HUES48 (cell line): ENCODE measurements around the gene KIF26B.
A peak's percentile ranks its signal among the peaks of the same experiment; 100 is the strongest.

Experiments used
- H3K27ac ChIP-seq: one replicate; pipeline ENCODE4 v1.7.0; 2013; ENCODE audit warnings: low read depth, low read length, inconsistent platforms
- H3K27me3 ChIP-seq: 2 replicates; pipeline ENCODE4 v1.6.1; 2013; ENCODE audit warnings: mild to moderate bottlenecking, low read length; ENCODE audit not compliant: control insufficient read depth, insufficient read depth
- H3K36me3 ChIP-seq: 2 replicates; pipeline ENCODE4 v1.6.1; 2013; ENCODE audit warnings: low read length; ENCODE audit not compliant: control insufficient read depth, insufficient read depth
- H3K4me1 ChIP-seq: 2 replicates; pipeline ENCODE4 v1.6.1; 2013; ENCODE audit warnings: mild to moderate bottlenecking, low read length; ENCODE audit not compliant: control insufficient read depth, insufficient read depth
- H3K4me3 ChIP-seq: 2 replicates; pipeline ENCODE4 v1.5.1; 2013; ENCODE audit warnings: mild to moderate bottlenecking, low read depth, low read length
- H3K9ac ChIP-seq: 2 replicates; pipeline ENCODE4 v1.6.1; 2013; ENCODE audit warnings: mild to moderate bottlenecking, low read depth, low read length, moderate library complexity
- H3K9me3 ChIP-seq: 2 replicates; pipeline ENCODE4 v1.6.1; 2013; ENCODE audit warnings: low read length; ENCODE audit not compliant: control insufficient read depth, insufficient read depth

The KIF26B gene

GRCh38 chr1:245225322-245226202 lies 70.8 kb downstream of the KIF26B start:
- peaks cover 12% of the 10 kb centered on the region for H3K4me1 ChIP-seq
- no peak overlapping the region for H3K9ac ChIP-seq
- no peak overlapping the region for H3K27ac ChIP-seq
- no peak overlapping the region for H3K4me3 ChIP-seq
- no peaks in the 10 kb centered on the region for H3K36me3 ChIP-seq
- no peaks in the 10 kb centered on the region for H3K27me3 ChIP-seq
- no peaks in the 10 kb centered on the region for H3K9me3 ChIP-seq

GRCh38 chr1:245226203-245226499 lies 71.4 kb downstream of the KIF26B start:
- Histone ChIP-seq H3K9me3 (no peaks in the 10 kb centered on the region), H3K4me3 (no peak overlapping the region), H3K36me3 (no peaks in the 10 kb centered on the region), H3K27ac (no peak overlapping the region), H3K4me1 (peaks cover 12% of the 10 kb centered on the region), H3K27me3 (no peaks in the 10 kb centered on the region), H3K9ac (no peak overlapping the region)

DNA sequence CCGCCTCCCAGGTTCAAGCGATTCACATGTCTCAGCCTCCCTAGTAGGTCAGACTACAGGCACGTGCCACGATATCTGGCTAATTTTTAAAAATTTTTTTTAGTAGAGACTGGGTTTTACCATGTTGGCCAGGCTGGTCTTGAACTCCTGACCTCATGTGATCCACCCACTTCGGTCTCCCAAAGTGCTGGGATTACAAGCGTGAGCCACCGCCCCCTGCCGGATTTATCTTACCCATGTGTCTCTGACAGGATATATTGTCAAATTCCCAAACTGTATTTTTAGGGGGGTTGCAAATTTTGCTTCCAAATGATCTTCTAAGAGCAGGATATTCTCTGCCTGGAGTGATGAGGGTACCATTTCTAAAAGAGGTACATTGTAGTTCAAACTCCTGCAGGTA lies 74.3 kb downstream of the KIF26B start:
- H3K27me3 ChIP-seq: peaks cover 4% of the 10 kb centered on the region; the same call in 1 of the 2 replicates
- H3K9me3 ChIP-seq: no peaks in the 10 kb centered on the region
- H3K4me3 ChIP-seq: no peak overlapping the region
- peaks cover 13% of the 10 kb centered on the region for H3K4me1 ChIP-seq
- no peak overlapping the region for H3K27ac ChIP-seq
- H3K36me3 ChIP-seq: no peaks in the 10 kb centered on the region
- no peak overlapping the region for H3K9ac ChIP-seq

DNA sequence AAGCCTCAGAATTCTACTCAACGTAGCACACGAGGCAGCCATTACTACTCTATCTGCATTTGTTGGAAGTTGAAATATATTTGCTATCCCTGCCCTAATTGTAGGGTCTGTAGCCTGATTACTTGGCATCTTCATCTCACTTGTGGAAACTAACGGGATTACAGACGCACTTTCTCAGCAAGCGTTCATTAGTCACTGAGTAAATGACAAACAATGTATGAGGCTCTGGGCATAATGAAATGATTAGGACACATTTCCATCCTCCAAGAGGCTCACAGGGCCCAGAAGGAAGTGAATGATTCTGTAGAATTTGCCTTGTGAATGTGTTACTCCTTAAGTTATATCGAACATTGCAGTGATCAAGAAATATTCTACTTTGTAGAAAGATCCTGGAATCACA lies 78.1 kb downstream of the KIF26B start:
- Histone ChIP-seq H3K4me3 (no peak overlapping the region), H3K4me1 (peaks cover 8% of the 10 kb centered on the region; the same call in 1 of the 2 replicates), H3K9me3 (no peaks in the 10 kb centered on the region), H3K36me3 (no peaks in the 10 kb centered on the region), H3K9ac (no peak overlapping the region), H3K27ac (no peak overlapping the region), H3K27me3 (peaks cover 4% of the 10 kb centered on the region; the same call in 1 of the 2 replicates)

DNA sequence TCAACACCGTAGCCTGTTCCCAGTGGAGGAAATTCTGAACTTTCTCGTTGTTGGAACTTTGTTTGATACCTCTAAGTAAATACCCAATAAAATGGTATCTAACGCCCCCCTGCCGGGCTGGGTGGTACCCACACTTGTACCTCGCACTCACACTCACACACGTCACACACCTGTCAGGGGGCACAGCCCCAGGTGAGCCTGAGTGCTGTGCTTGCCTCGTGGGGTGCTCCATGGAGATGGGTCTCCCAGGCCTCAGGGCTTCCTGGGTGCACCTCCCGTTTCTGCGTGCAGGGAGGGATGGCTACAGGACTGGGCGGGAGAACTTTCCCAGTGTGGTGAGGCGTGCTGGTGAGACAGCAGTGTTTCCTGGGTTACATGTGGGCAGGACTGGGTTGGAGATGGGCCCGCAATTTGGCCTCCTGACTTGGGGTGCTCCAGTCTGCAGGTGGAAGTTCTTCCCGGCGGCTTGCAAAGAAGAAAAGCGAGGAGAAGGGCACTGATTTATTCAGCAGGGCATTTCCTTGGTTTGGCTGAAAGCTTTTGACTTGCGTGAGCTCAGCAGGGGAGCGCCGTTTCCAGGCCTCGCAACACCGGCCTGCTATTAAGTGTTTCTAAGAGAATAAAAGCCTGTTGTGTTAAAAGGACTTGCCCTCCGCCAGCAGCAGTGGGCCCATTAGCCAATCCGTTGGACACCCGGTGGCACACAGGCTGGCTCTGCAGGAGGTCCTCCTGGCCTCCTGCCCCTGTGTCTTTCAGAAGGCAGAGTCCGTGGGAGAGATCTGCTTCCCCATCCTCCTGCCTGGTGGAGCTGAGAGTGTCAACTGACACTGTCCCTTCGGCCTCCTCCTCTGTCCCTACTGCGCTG lies 79.7 kb downstream of the KIF26B start:
- H3K4me1 ChIP-seq: peaks cover 8% of the 10 kb centered on the region; the same call in 1 of the 2 replicates
- H3K4me3 ChIP-seq: no peak overlapping the region; the same call in 1 of the 2 replicates
- H3K9me3 ChIP-seq: no peaks in the 10 kb centered on the region
- peak overlapping the region; percentile 66 for H3K27ac ChIP-seq
- H3K36me3 ChIP-seq: no peaks in the 10 kb centered on the region
- no peak overlapping the region for H3K9ac ChIP-seq
- H3K27me3 ChIP-seq: peaks cover 4% of the 10 kb centered on the region; the same call in 1 of the 2 replicates

- H3K4me1 ChIP-seq: peaks cover 8% of the 10 kb centered on the region; the same call in 1 of the 2 replicates
- no peaks in the 10 kb centered on the region for H3K36me3 ChIP-seq
- H3K4me3 ChIP-seq: no peak overlapping the region
- H3K9me3 ChIP-seq: no peaks in the 10 kb centered on the region
- no peak overlapping the region for H3K9ac ChIP-seq
- H3K27ac ChIP-seq: peak overlapping the region; percentile 66
- H3K27me3 ChIP-seq: peaks cover 4% of the 10 kb centered on the region; the same call in 1 of the 2 replicates
Observed at GRCh38 chr1:245235156-245235555, 80.4 kb downstream of the KIF26B start.

DNA sequence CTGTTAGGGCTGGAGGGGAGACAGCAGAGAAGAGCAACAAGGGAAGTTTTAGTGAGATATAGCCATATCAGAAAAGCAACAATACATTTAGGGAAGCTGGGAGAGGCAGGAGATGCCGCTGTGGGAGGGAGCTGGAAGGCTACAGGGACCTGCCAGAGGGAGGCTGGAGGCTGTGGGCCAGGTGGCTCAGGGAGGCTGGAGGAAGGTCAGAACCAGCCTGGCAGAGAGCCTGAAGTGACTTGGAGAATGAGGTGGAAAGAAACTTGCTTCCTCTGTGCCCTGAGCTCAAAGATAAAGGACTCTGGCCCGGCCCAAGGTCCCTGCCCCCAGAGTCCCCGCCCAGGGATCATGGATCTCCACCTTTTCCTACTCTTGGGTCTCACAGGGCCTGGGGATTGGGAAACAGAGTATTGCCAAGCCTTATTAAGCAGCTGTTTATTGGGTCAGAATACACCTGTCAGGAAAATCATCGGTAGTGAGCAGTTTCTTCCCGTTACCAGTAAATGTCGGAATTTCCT lies 85.9 kb downstream of the KIF26B start:
- H3K36me3 ChIP-seq: no peaks in the 10 kb centered on the region
- no peaks in the 10 kb centered on the region for H3K4me1 ChIP-seq
- no peaks in the 10 kb centered on the region for H3K9me3 ChIP-seq
- H3K27ac ChIP-seq: no peak overlapping the region
- no peak overlapping the region for H3K4me3 ChIP-seq
- H3K27me3 ChIP-seq: no peaks in the 10 kb centered on the region; the same call in 1 of the 2 replicates
- H3K9ac ChIP-seq: no peak overlapping the region

DNA sequence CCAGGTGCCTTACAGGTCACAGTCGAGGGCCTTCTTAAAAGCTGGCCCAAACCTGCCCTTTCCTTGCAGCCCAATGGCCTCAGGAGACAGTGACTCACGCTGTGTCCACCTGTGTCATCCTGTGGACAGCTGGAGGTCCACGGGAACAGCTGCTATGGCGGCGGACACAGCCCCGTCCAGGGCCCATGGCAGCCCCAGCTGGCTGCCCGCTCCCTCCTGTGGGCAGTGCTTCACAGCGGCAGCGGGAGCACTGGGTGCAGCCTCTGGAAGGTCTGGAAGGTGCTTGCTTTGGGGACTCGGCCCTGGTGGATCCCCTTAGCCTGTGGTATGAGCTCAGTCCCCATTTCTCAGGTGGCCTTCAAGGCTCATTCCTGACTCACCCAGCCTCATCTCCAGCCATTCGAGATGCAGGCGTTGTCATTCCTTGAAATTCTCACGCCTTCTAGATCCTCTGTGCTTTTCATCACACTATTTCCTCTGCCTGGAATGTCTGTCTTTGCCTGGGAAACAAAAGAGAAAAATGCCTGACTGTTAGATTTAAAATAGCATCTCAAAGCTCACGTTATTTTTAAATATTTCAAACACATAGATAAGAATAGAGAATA lies 86.8 kb downstream of the KIF26B start:
- no peak overlapping the region for H3K27ac ChIP-seq
- no peak overlapping the region for H3K4me3 ChIP-seq
- H3K4me1 ChIP-seq: no peaks in the 10 kb centered on the region

DNA sequence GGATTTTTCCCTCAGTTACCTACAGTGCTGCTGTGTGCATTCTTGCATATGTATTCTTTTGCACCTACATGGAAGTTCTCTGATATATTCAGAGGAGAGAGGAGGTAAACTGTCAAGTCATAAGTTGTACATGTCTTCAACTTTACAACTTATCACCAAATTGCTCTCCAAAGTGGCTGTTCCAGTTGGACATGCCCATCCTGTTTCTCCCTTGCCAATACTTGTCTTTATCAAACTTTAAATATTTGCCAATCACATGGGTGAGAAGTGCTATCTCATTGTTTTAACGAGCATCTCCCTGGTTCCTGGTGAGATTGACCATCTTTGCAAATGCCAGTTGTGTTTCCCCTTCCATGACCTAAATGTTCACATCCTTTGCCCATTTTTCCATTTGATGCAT lies 88.2 kb downstream of the KIF26B start:
- Histone ChIP-seq H3K27ac (no peak overlapping the region), H3K27me3 (no peaks in the 10 kb centered on the region), H3K4me3 (no peak overlapping the region), H3K9ac (no peak overlapping the region), H3K9me3 (no peaks in the 10 kb centered on the region), H3K36me3 (no peaks in the 10 kb centered on the region), H3K4me1 (no peaks in the 10 kb centered on the region)

More for the DNA sequence above, 86.8 kb downstream of the KIF26B start:
- Histone ChIP-seq H3K9me3 (no peaks in the 10 kb centered on the region), H3K27me3 (no peaks in the 10 kb centered on the region; the same call in 1 of the 2 replicates), H3K9ac (no peak overlapping the region), H3K36me3 (no peaks in the 10 kb centered on the region)

DNA sequence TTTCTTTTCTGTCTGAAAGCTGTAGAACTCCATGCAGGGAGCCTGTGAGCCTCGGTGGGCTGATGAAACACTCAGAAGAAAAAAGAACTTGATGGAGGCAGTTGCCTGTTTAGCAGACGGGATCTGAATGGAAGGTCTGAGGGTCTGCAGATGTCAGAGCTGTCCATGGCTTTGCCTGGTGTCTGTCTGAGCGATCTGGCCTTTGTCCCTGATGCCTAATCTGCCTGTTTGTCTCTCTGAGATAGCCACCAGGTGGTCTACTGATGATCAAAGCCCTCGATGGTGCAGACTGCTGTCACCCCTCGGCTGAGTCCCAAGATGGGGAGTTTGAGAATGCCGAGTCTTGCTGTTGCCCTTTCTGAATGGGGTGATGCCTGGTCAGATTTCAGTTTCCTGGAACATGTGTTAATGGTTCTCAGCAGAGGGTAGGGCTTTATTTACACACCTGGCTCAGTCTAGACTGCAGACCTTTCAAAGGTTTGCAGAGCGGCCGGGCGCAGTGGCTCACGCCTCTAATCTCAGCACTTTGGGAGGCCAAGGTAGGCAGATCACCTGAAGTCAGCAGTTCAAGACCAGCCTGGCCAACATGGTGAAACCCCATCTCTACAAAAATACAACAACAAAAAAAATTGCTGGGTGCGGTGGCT lies 90.4 kb downstream of the KIF26B start:
- H3K36me3 ChIP-seq: no peaks in the 10 kb centered on the region
- no peak overlapping the region for H3K4me3 ChIP-seq
- peak overlapping the region; percentile 59 for H3K27ac ChIP-seq
- H3K9ac ChIP-seq: no peak overlapping the region
- H3K27me3 ChIP-seq: no peaks in the 10 kb centered on the region
- no peaks in the 10 kb centered on the region for H3K4me1 ChIP-seq
- H3K9me3 ChIP-seq: no peaks in the 10 kb centered on the region
